ENCODE measurements around the gene HSD17B14.

HSD17B14 gene

GRCh38 chr19:48870048-48870447, 33.8 kb upstream of the HSD17B14 start:
- TF ChIP-seq CTCF (IDR thresholded peaks at IDR 0.05; ENCODE audit: low read depth, low read length, missing control alignments) = no peak
- no peak overlapping the region for H3K4me3 ChIP-seq (ENCODE audit: low read depth, low read length)
- no peak for DNase-seq (ENCODE audit: low read depth)

GRCh38 chr19:48868114-48868886, 32.0 kb upstream of the HSD17B14 start, which contains the start of gene PLEKHA4:
Gene PLEKHA4, minus strand, starts transcription at chr19:48868617. Its CDS starts 997 bp downstream, at chr19:48867620.
- no peak for TF ChIP-seq CTCF (IDR thresholded peaks at IDR 0.05; ENCODE audit: low read depth, low read length, missing control alignments)
- DNase-seq (ENCODE audit: low read depth) = no peak
- H3K4me3 ChIP-seq (ENCODE audit: low read depth, low read length) = no peak within 1 kb of the TSS

GRCh38 chr19:48867746-48868113, 31.4 kb upstream of the HSD17B14 start:
- no peak for TF ChIP-seq CTCF (IDR thresholded peaks at IDR 0.05; ENCODE audit: low read depth, low read length, missing control alignments)
- H3K4me3 ChIP-seq (ENCODE audit: low read depth, low read length) = no peak overlapping the region
- DNase-seq (ENCODE audit: low read depth) = no peak

- no peak for TF ChIP-seq CTCF (IDR thresholded peaks at IDR 0.05; ENCODE audit: low read depth, low read length, missing control alignments)
- no peak for DNase-seq (ENCODE audit: low read depth)
- H3K4me3 ChIP-seq (ENCODE audit: low read depth, low read length) = no peak overlapping the region
These were observed 30.9 kb upstream of the HSD17B14 start for GRCh38 chr19:48867123-48867745.

GRCh38 chr19:48866692-48867091, 30.4 kb upstream of the HSD17B14 start:
- TF ChIP-seq CTCF (IDR thresholded peaks at IDR 0.05; ENCODE audit: low read depth, low read length, missing control alignments) = no peak
- H3K4me3 ChIP-seq (ENCODE audit: low read depth, low read length) = no peak overlapping the region

GRCh38 chr19:48862827-48863226, 26.5 kb upstream of the HSD17B14 start:
- no peak for DNase-seq (ENCODE audit: low read depth)
- TF ChIP-seq CTCF (IDR thresholded peaks at IDR 0.05; ENCODE audit: low read depth, low read length, missing control alignments) = no peak
- no peak overlapping the region for H3K4me3 ChIP-seq (ENCODE audit: low read depth, low read length)

More at GRCh38 chr19:48866692-48867091, 30.4 kb upstream of the HSD17B14 start:
- no peak for DNase-seq (ENCODE audit: low read depth)
